GM10847 (cell line): ENCODE measurements around the gene ADCY9.

Experiments
- POLR2A ChIP-seq: IDR thresholded peaks from 2 replicates; pipeline ENCODE4 v1.6.1; 2011; ENCODE audit not compliant: insufficient read length; ENCODE audit errors: extremely low read depth

ADCY9 gene

DNA sequence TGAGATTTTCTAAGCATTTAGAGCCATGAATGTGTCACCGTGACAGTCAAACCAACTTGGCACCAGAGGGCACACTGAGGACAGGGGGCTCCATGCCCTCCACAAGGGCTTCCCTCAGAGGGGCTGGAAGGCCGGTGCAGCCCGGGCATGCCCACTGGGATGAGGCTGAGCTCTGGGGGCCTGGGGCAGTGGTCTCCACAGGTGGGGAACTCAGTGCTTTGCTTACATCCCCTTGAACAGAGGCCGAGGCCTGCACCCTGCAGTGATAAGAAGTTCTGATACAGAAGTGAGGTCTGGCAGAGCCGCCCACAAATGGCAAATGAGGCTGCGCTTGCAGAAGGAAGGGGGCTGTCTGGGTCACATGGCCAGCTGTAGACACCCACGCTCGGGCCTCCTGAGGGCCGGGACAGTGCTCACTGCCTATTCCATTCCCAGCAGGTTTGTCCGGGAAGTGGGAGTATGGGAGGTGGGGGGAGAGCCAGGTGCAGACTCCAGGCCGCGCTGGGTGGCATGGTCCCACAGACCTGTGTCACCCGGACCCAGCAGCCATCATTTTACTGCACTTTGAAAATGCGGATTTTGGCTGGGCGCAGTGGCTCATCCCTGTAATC is 118.9 kb downstream of the ADCY9 start:
- TF ChIP-seq POLR2A: no peak

DNA sequence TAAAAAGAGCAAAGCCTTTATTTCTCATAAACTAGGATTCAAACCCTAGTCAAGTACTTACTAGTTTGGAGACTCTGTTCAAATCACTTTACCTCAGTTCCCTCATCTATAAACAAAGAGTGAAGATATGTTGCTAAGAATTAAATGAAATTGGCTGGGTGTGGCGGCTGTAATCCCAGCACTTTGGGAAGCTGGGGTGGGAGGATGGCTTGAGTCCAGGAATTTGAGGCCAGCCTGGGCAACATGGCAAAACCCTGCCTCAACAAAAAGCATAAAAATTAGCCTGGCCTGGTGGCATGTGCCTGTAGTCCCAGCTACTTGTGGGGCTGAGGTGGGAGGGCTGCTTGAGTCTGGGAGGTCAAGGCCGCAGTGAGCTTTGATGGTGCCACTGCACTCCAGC is 121.2 kb downstream of the ADCY9 start:
- no peak for TF ChIP-seq POLR2A

DNA sequence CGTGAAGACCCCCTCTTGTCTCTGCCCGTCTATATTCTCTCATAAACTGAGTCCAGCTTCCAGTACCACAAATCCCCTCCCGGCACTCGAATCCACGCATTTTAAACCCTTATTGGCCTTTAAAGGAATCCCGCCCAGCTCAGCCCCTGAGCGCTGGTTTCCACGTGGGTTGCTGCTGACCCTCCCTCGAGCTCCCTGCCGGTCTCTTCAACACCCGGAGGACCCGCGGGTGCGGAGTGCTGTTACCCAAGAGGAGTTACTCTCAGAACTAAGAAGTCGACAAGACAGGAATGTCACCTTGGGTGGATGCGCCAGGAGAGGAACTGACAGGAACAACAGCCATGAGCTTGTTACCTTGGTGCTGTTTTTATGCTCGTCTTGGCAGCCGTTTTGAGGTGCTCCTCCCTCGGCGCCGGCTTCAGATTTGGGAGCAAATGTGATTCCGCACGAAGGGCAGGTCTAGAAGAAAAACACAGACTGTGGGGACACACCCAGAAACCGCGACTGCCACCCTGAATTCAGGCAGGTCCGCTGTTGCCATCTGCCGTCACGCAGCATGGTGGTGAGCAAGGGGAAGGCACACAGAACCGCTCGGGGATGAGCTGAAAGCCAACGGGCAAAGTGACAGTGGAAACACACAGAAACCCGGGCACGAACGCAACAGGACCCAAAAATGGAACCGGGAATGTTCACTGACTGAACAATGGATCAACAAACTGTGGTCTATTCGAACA is 123.0 kb downstream of the ADCY9 start:
- TF ChIP-seq POLR2A: no peak

DNA sequence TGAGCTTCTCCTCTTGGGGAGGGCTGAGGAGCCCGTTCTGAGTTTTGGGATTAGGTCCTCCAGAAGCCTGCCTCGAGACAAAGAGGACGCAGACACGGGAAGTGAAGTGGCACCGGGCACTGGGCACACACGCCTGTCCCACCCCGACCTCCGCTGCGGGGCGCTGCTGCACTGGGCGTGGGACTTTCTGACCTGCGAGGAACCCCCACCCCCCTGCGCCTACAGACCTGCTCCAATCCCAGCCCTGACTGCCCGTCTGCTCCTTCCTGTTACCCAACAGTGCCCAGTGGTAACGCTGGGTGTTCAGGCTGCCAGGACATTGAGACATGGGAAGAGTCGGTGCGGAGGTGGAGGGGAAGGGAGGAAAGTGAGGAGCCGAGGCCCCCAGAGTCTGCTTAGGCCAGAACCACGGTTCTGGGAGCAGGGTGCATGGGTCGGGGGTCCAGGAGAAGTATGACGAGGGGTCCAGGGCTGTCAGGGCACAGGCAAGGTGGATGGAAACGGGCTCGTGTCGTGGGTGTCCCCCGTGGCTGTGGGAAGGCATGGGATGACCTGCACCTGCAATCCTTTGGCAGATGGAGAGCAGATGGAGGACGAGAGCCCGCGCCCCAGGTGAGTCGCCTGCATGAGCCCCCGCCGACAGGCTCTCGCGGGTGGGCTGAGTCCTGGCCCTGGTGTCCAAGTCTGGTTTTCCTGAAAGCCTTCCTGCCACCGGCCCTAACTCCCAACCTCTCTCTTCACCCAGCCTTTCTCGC is 123.8 kb downstream of the ADCY9 start:
- no peak for TF ChIP-seq POLR2A

DNA sequence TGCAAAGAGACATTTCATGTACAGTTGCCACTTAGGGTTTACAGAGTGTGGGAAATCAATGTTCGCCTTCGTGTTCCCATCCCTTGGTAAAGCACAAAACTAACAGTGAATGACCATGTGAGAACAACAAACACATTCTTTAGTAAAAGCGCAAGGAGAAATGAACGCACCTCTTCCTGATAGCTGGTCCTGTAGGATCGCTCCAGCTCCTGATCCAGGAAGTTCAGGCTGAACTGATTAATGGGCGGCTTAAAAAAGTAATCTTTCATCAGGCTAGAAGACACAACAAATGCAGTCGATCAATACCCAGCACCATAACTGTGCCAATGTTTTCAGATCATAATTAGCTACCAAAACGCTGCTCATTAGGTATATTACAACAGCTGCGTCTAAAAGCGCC is 127.4 kb downstream of the ADCY9 start:
- no peak for TF ChIP-seq POLR2A

DNA sequence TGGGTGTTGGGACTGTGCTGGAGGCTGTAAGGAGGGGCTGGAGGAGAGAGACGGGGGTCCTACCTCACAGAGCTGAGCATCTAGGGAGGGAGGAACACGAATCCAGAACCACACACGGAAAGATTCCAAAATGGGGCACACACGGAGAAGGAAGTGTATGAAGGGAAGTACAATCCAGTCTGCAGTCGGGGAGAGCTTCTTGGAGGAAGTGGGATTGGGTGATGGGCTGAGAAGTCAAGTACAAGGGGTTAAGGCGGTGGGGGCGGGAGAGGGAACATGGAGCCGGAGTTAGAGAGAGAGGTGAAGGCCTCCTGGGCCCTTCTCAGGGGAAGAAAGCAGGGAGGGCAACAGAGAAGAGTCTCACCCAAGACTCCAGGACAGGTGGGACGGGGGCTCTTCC is 128.2 kb downstream of the ADCY9 start:
- no peak for TF ChIP-seq POLR2A

DNA sequence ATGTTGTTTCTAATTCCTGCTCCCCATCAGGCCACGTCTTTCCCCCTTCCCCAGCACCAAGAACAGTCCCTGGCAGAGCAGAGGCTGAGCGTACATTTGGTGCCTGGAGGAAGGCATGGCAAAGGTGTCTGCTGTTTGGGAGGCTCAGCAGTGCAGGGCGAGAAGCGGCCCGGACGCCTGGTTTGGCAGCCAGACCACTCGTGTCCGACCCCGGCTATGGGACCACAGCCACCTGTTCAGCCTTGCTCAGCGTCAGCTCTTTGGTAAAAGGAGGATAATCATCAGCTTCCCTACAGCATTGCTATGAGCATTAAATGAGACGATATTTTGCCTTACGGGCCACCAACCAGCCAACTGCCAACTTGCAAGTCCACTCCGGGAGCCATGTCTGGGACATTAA is 129.0 kb downstream of the ADCY9 start:
- TF ChIP-seq POLR2A: no peak

DNA sequence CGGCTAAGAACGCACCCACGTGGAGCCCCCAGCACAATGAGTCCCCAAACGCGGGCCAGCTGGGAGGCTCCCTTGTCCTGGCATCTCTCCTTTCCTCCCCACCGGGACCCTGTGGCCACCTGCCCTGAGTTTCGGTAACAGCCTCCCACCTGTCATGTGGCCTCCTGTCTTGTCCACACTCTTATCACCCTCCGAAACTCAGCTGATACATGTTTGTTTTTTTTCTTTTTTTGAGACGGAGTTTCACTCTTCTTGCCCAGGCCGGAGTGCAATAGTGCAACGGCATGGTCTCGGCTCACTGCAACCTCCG is 130.1 kb downstream of the ADCY9 start:
- TF ChIP-seq POLR2A: no peak

DNA sequence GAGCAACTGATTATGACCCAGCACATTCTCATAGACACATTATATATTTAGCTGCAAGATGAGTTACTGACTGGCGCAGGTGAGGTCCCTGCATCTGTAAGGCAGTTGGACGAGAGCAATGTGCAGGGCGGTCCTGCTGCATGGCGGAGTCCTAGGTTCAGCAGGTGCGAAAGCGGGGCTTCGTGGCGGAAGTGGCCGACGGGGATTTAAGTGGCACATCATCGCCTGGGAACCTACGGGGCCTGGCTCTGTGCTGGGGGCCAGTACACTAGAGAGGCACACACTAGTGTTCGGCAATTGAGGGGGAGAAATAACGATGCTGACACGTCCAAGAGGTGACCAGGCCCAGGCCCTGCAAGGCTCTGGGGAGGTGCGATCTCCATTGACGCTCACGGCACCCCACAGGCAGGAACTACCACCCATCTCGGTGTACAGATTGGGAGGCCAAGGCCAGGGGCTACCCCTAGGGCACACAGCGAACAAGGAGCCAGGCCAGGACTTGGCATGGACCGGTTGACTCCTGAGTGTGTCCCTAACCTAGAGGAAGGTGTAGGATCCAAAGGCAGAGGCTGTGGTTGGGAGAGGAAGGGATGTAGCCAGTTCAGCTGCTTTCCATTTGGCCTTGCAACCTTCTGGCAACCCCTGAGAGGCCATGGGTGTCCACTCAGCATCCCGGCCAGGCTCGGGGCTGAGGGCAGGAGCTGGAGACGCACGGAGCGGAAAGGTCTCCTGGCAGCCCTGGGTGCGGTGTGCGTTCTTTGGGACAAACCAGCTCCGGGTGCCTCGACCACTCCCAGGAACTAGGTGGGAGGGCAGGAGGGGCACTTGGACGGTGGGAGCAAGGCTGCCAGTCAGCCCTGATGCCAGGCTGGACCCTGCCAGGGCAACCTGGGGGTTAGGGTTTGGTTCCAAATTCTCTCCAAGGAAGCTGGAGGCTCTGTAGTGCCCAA is 131.9 kb downstream of the ADCY9 start:
- no peak for TF ChIP-seq POLR2A

DNA sequence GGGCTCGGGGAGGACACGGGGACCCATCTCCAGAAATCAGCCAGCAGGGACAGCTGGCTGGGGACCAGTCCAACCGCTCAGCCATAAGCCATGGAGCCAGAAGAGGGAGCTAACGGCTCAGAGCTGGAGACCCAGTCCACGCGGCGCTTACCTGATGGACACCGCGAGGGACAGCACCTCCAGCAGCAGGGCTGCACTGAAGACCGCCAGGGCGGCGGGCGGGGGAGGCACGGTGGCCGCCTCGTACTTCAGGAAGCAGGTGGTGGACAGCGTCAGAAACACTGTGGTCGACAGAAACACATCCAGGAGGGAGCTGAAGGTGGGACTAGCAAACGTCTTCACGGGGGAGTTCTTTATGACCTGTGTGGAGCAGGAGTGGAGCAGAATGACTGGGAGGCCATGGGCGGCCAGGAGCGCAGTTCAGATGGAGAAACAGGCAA is 133.1 kb downstream of the ADCY9 start:
- no peak for TF ChIP-seq POLR2A

DNA sequence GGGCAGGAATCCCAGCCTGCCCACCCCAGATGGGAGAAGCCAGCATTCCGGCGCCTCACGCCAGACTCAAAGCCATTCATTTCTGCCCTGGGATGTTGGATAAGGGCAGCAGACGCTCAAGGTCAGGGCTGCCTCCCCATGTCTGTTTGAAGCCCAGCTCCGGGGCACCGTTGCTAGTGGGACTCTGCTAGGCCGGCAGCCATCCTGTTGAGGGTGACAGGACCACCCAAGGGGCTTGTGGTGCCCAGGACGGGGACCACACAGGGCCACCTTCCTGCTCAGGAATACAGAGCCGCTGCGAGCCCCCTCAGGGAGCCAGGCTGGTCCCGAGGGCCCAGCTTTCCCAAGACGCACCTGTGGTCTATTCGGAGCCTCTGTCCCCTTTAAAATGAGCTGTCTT is 134.0 kb downstream of the ADCY9 start:
- no peak for TF ChIP-seq POLR2A

DNA sequence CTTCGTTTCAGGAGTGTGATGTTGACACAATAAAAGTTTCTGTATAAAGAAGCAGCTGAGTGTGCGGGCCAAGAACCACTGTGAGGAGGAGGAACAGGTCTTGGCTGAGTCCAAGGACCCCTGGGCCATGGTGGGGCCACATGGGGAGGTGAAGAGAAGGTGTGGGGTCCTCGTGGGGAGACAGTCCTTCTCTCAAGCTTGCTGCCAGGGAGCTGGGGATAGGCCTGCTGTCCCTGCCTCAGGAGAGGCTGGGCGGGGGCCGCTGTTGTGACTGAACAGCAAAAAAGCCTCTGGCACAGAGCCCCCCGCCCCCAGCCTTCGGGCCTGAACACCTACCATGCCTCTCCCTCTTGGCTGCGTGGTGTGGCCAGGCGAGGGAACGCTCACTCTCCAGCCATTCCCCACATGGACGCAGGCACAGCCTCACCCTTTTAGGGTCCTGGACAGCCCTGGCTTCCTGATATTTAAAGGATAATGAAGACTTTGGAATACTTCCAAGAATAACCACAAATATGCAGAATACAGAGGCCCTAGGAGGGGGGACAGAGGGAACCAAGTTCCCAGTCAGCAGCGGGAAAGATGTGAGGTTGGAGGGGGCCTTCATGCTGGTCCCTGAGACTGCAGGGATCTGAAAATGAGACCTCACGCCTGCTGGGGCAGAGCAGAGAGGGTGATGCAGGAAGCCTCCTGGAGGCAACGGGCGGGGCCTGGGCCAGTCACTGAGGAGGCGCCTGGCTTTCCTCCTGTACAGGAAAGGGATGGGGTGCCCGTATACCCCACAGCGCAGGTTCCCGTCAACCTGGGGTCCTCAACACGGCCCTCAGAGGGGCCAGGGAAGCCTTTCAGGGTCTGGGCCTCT is 135.8 kb downstream of the ADCY9 start:
- no peak for TF ChIP-seq POLR2A

DNA sequence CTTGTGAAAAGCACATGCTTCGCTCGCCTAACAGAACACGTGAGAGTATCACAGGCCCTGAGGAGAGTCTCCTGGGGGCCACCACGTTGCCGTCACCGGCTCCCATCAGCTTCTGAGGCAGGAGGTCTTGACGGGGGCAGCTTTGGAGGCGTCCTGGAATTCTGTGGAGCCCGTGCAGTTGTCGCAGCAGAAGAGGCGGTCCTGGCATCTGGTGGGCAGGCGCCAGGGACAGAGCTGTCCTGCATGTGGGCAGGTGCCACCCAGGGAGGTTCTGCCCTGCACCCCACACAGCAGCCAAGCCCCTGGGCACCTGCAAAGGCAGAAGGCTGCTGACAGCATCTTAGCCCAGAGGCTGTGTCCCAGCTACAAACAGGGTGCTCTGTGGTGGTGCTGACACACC is 136.7 kb downstream of the ADCY9 start:
- no peak for TF ChIP-seq POLR2A

DNA sequence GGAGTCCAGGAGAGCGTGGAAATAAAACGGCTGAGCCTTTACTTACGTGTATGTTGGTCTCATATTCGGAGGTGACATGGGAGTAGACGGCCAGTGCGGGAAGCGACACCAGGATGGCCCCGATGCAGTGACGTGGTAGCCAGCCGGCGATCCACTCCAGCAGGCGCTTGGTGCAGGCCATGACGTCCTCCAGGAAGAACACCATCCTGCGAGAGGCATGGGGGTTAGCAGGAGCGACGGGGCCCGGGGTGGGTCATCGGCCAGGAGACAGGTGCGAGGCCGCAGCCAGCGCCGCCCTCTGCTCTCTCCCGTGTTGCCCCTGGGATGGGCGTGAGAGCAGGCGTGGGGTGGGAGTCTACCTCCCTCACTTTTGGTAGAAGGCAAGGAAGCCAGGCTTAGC is 137.2 kb downstream of the ADCY9 start:
- no peak for TF ChIP-seq POLR2A

DNA sequence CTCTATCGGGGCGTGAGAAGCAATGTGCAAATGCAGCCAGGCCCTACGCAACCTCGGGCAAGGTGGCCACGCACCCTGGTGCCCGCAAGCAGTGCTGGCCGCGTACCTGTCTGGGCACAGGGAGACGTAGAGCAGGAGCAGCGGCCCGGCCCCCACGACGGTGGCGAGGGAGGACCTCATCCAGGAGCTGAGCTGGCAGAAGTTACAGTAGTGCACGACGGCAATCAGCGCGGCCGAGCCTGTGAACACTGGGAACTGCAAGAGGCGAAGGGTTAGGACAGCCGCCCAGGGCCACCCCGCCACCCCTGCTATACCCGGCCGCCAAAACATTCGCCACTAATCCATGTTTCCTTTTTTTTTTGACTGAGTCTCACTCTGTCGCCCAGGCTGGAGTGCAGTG is 138.9 kb downstream of the ADCY9 start:
- TF ChIP-seq POLR2A: no peak

DNA sequence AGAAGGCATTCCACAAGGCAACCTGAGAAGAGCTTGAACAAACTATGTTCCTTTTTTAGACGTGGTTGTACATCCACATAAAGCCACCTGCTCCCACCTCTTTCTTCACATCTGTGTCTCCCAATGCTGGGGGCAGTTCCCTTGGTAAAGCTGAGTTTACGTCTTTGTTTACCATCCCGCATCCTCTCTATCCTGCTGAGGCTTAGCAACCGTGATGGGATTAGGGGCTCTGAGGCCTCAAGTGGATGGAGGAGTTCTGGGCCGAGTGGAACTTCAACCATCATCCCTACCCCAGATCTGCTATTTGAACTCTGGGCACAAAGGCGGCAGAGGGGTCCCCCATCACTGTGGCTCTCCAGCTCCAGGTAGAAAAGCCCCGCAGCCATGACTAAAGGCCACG is 141.5 kb downstream of the ADCY9 start:
- no peak for TF ChIP-seq POLR2A
